HL-60/S4 treated with retinoic acid at 250 ng/mL for 4 days and 3 days (cell line): Measurements from ENCODE around the gene NGEF.
"Not testable (repeated sequence)": the region's sequence is repeated elsewhere in the genome, so short reads cannot be mapped to it uniquely, and the experiment has no call there.

Source experiments
- in situ Hi-C: fragments of 300-500 bp; cut with MboI; formaldehyde crosslinking; loops from 2 replicates; pipeline ENCODE4 v1.7.0; 2022; ENCODE audit warnings: low sequenced_read_pairs

The NGEF gene

GRCh38 chr2:233013027-233013461 lies at the start of gene NGEF:
Gene NGEF (minus strand): TSS chr2:233013256. CDS start chr2:232974890, 38,366 bp downstream.
- in situ Hi-C loops = no loop called here

GRCh38 chr2:233062451-233062850 lies 49.4 kb upstream of the NGEF start:
- in situ Hi-C loops = no loop called here

GRCh38 chr2:233061591-233062450 lies 48.8 kb upstream of the NGEF start:
- in situ Hi-C loops = no loop called here

GRCh38 chr2:233060980-233061590 lies 48.0 kb upstream of the NGEF start:
- in situ Hi-C loops = no loop called here

GRCh38 chr2:233060501-233060979 lies 47.5 kb upstream of the NGEF start:
- in situ Hi-C loops = no loop called here

GRCh38 chr2:233059797-233060500 lies 46.9 kb upstream of the NGEF start, which contains the start of gene INPP5D:
Gene INPP5D (plus strand): TSS chr2:233060342. CDS start chr2:233060479, 137 bp downstream.
- in situ Hi-C loops = no loop called here

GRCh38 chr2:233059547-233059796 lies 46.4 kb upstream of the NGEF start:
- in situ Hi-C loops = no loop called here

GRCh38 chr2:233058717-233059546 lies 45.9 kb upstream of the NGEF start:
- in situ Hi-C loops = no loop called here

- in situ Hi-C loops = no loop called here
Measured at GRCh38 chr2:233056961-233057605, 44.0 kb upstream of the NGEF start.

- in situ Hi-C loops = no loop called here
Measured at GRCh38 chr2:233055362-233055761, 42.3 kb upstream of the NGEF start.

GRCh38 chr2:233053928-233054784 lies 41.1 kb upstream of the NGEF start:
- in situ Hi-C loops = no loop called here

- in situ Hi-C loops = not testable (repeated sequence)
Measured at GRCh38 chr2:233052517-233052916, 39.5 kb upstream of the NGEF start.

- in situ Hi-C loops = no loop called here
Measured at GRCh38 chr2:233051241-233052149, 38.4 kb upstream of the NGEF start.

GRCh38 chr2:233049194-233049761 lies 36.2 kb upstream of the NGEF start:
- in situ Hi-C loops = no loop called here

- in situ Hi-C loops = no loop called here
Measured at GRCh38 chr2:233048569-233049193, 35.6 kb upstream of the NGEF start.

GRCh38 chr2:233047667-233048066 lies 34.6 kb upstream of the NGEF start:
- in situ Hi-C loops = no loop called here

GRCh38 chr2:233047206-233047605 lies 34.1 kb upstream of the NGEF start:
- in situ Hi-C loops = no loop called here
